HCT116 (cell line): ENCODE measurements around the gene PANX2. TPM values are rescaled to one million over a fixed set of nuclear protein-coding genes. Genes with fewer than 3 reads are reported as not detected.

Experiments used
- total RNA-seq: library from RNA; stranded (reverse); gene quantifications from one replicate; pipeline ENCODE4 v1.2.1, GENCODE V29; 2021; ENCODE audit not compliant: unreplicated experiment

Gene PANX2
- total RNA-seq, 1 experiment from 2014 or later = 8.0 TPM

Other genes with a start within 250 kb of the PANX2 start
- gene PIM3, start 210.0 kb upstream of the PANX2 start, total RNA-seq = 116 TPM
- not detected for gene IL17REL, start 158.0 kb upstream of the PANX2 start, total RNA-seq
- gene TTLL8, start 112.4 kb upstream of the PANX2 start, total RNA-seq = not detected
- gene MLC1, start 85.3 kb upstream of the PANX2 start, total RNA-seq = not detected
- not detected for gene MOV10L1, start 80.7 kb upstream of the PANX2 start, total RNA-seq
- gene TRABD, start 15.2 kb downstream of the PANX2 start, total RNA-seq = 90.3 TPM
- 29.6 TPM for gene SELENOO, start 30.3 kb downstream of the PANX2 start, total RNA-seq
- gene TUBGCP6, start 74.3 kb downstream of the PANX2 start, total RNA-seq = 38.6 TPM
- 67.5 TPM for gene HDAC10, start 80.5 kb downstream of the PANX2 start, total RNA-seq
- gene MAPK12, start 91.0 kb downstream of the PANX2 start, total RNA-seq = 86.7 TPM
- 19.3 TPM for gene MAPK11, start 99.6 kb downstream of the PANX2 start, total RNA-seq
- 236 TPM for gene PLXNB2, start 136.9 kb downstream of the PANX2 start, total RNA-seq
- 11.0 TPM for gene DENND6B, start 156.3 kb downstream of the PANX2 start, total RNA-seq
- gene PPP6R2, start 172.6 kb downstream of the PANX2 start, total RNA-seq = 61.3 TPM